ENCODE results near the gene FMN2.

FMN2 gene

DNA sequence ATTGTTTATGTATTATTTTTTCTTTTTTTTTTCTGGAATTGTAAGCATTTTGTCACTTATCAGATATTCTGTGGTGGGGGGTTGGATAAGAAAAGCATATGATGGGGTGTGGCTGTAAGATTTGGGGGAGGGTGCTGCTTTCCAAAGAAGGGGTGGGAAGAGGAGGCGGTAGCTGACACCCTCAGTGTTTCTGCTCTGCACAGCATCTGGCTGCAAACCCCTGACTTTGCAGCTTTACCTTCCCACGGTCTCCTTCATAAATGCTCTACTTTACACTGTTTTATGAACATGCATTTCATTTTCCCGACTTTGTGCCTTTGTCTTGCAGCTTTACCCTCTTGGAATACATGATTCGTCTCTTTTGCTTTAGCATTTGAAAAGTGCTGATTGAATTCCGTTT is 7.6 kb downstream of the FMN2 start:
- DNase-seq: no peak

DNA sequence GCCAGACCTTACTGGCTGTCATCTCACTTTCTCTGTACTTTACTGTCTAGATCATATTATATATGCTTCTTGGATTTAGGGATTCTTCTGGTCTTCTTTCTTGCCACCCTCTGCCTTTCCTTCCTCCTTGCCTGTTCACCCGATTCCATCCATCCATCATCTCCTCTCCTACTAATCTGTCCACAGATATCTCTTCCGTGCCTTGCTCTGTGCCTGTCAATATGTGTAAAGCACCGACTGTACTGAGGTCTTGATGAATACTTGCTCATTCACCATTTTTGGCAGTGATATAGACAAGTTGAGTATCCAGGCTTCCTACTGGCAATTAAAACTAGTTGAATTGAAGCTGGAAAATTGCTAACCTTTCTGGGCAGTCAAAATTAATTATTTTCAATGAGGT is 8.1 kb downstream of the FMN2 start:
- DNase-seq: no peak

DNA sequence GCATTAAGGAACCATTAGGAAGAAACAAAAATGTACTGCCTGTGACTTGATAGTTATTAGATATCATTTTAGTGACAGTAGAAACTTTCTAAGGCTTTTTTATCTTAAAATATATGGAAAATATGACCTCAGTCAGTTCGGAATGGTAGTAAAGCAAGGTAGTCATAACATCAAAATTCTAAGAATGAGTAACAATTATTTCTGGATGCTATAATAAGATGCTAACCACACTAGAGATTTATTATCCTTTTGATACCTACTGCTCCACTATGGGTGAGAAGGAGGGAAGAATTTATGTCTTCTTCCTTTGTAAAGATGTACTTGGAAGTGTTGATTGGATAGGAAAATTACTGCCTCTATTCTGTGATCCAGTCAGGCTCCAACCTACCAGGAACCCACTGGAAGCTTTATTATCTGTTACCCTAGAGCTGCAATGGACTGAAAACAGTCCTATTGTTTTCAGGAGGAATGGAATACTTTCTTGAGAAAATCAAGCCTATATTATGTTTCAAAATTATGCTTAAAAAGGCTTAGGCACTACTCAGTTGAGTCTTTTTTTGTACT is 8.8 kb downstream of the FMN2 start:
- DNase-seq: no peak

DNA sequence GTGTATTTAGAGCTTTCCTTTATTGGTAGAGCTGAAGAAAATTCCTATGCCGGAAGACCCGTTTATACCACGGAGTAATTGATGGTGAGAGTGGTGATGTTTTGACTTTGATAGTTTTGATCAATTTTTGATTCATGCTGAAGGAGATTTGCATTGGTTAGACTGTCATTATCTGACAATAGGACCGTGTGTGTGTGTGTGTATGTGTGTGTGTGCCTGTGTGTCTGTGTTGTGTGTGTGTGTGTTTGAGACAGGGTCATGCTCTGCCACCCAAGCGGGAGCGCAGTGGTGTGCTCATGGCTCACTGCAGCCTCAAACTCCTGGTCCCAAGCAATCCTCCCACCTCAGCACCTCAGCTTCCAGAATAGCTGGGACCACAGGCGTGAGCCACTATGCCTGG is 9.6 kb downstream of the FMN2 start:
- DNase-seq: no peak

DNA sequence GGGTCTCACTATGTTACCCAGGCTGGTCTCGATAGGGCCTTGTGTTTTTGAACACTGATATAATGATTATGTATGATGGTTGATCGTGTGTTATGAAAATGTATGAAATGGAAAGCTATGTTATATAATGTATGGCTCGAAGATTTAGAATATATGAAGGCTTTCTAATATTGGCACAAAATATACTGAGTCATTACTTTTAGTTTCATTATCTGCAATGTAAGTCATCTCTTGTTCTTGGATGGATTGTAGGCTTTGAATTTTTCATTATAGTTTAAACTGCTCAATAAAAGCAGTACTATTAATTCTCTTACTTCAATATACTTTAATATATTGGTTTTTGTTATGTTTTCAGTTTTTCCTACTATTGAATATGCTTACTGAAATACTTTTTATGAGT is 10.1 kb downstream of the FMN2 start:
- no peak for DNase-seq

DNA sequence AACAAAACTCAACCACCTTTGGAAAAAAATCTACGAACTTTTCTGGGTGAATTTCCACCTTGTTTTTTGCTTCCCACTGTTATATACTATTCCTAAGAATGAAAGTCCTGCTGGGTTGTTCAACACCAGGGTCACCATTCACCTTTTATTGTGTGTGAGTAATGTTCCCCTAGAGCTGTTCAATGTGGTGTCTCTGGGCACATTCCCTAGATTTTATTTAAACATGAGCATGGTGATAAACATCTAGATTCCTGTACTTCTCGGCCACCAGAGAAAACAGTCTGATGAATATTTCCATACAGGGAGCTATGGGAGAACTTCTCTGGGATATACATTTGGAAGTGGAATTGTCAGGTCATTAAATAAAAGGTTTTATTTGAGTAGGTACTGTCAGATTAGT is 13.0 kb downstream of the FMN2 start:
- DNase-seq: no peak

DNA sequence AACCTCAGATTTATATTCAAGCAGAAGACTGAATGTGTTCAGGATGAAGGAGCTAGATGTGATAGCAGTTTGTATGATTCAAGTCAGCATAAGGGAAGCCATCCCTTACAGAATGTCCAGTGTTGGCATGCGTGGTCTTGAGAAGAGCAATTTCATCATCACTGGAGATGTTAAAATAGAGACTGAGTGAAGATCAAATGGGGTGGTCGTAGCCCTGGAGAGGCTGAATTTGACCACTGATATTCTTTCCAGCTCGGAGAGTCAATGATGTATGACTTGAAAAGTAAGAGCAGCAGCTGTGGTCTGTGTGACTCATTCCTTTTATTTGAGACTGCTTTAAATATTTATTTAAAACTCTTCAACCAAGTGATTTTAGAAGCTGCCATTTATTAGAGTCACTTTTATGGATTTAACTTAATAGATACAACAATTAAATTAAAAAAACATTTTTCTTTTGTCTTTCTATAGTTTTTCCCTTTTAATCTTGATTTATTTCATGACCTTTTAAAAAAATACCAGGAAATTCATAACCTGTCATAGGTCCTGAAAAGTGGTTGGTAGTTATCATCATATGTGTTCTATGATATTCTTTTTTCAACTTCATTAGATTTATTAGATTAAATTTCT is 15.5 kb downstream of the FMN2 start:
- no peak for DNase-seq

DNA sequence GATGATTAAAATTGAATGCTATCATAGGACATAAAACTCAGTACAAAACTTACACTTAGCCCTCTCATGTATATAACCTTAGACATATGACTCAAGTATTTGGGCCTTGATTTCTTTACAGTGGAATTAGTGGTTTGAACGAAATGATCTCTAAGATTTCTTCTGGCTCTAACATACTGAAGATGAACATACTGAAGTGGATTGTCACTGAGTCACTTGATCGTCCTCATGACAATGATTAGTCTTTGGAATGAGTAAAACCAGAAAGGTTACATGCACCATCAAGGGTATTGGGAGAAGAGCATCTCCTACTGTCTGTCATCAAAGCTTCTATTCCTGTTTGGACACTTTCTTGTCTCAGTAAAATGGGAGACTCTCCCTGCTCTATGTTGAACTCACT is 17.4 kb downstream of the FMN2 start:
- DNase-seq: no peak

DNA sequence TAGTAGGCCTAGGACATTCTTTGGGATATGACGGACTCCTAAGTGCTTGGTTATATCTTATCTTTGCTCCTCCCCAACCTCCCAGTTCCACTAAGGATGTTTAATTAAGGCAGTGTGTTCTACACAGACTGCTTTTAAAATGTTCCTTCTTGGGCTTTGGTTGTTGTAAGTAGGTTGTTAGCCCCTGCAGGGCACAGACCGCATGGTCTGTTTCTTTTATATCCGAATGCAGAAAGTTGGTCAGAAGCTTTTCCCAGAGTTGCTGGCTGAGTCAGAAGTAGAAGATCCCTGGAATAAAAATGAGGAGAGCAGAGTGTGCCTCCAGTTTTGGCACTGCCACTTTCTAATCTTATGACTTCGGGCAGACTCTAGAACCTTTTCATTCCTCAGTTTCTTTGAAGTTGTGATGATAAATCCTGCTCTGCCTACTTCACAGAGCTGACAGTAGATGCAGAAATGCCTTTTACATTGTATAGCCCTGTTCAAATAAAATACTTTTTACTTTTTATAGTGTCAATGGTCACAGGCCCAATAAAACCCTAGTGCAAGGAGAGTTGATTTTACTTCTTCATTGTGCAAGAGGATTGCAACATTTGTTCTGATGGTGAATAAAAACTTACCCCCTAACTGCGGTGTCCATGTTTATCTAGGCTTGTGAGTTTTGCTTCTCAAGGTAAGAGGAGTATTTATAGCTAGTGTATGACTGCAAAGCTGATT is 18.4 kb downstream of the FMN2 start:
- no peak for DNase-seq

DNA sequence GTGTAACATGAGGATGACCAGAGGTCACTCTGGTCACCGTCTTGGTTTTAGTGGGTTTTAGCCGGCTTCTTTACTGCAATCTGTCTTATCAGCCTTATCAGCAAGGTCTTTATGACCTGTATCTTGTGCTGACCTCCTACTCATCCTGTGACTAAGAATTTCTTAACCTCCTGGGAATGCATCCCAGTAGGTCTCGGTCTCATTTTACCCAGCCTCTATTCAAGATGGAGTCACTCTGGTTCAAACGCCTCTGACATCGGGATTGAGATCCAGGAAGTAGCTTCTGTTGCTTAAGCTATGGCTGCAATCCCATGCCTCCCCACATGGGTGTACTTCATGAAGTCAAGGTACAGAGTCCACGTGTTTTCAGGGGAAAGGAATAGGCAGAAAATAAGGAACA is 19.9 kb downstream of the FMN2 start:
- no peak for DNase-seq

DNA sequence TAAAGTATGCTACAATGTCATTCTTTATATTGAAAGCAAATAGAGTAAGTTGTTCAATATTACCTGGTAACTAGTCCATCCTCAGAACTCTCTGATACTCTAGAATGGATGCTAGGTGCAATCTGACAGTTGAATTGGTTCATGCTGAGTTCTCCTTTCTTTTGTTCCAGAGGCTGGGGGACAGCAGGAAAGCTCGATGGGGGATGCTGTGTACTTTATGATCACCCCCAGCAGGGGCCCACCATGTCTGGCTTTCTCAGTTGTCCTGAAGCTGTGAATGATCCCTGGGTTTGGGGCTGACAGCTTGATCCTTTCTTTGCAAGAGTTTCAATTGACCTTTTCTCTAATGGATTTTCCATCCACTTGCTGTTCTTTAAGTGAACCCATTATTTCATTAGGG is 22.5 kb downstream of the FMN2 start:
- no peak for DNase-seq

DNA sequence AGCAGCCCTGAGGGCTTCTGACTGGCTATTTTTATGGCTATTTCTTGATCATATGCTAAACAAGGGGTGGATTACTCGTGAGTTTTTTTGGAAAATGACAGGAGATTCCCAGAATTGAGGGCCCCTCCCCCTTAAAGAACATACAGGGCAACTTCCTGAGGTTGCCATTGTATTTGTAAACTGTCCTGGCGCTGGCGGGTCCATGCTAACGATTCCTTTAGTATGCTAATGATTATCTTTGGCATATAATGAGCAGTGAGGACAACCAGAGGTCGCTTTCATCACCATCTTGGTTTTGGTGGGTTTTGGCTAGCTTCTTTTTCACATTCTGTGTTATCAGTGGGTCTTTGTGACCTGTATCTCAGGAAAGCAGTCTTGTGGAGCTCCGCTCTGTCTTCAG is 24.1 kb downstream of the FMN2 start:
- no peak for DNase-seq

DNA sequence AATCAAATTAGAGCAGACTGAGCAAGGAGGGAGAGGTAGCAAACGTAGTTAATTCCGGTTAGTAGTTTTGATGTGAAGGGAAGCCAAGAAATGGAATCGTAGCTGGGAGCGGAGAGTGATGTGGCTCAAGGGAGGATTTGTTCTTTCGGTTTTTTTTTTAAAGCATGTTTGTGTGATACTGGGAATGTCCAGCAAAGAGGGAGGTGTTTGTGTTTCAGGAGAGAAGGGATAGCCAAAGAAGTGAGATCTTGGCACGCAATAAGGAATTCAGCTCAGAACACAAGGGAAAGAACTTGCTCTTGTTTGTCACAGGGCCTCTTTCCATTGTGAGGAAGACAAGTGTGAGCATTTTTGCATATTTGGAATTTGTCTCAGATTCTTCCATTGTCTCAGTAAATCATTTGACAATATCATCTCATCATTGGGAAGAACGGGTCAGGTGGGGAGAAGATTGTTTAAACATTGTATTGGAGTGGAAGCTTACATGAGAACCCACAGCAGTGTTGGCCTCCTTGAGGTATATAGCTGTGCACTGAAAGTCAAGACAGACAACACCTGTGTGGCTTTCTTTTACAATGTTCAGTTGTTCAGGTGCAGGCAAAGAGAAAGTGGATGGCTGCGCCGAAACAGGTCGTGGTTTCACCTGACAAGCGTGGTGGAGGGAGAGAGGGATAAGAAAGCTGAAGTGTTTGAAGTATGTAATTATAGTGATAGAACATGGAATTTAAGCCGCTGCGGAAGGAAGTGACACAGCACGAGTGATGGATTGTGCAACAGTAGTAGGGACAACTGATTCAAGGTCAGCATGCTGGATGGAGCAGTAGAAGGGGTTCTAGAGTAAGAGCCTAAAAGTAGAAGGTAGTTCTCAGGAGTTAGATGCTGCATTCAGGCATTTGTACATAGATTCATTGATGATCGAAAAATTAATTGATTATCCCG is 25.4 kb downstream of the FMN2 start:
- no peak for DNase-seq

DNA sequence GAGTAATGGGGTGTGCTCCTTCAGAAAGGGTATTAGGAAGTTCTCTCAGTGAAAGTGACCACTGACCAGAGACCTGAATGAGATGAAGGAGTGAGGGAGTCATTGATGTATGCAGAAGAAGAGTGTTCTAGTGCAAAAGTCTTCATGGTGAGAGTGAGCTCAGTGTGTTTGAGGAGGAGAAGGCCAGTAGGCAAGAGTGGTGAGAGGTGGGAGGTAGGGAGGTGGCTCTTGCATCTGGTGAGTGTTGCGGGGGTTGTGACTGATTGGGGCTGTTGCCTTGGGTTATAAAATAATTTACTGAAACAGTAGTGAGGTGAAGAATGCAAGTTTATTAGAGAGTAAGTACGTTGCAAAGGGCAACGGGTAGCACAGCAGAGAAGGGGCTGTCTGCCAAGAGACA is 26.2 kb downstream of the FMN2 start:
- no peak for DNase-seq

DNA sequence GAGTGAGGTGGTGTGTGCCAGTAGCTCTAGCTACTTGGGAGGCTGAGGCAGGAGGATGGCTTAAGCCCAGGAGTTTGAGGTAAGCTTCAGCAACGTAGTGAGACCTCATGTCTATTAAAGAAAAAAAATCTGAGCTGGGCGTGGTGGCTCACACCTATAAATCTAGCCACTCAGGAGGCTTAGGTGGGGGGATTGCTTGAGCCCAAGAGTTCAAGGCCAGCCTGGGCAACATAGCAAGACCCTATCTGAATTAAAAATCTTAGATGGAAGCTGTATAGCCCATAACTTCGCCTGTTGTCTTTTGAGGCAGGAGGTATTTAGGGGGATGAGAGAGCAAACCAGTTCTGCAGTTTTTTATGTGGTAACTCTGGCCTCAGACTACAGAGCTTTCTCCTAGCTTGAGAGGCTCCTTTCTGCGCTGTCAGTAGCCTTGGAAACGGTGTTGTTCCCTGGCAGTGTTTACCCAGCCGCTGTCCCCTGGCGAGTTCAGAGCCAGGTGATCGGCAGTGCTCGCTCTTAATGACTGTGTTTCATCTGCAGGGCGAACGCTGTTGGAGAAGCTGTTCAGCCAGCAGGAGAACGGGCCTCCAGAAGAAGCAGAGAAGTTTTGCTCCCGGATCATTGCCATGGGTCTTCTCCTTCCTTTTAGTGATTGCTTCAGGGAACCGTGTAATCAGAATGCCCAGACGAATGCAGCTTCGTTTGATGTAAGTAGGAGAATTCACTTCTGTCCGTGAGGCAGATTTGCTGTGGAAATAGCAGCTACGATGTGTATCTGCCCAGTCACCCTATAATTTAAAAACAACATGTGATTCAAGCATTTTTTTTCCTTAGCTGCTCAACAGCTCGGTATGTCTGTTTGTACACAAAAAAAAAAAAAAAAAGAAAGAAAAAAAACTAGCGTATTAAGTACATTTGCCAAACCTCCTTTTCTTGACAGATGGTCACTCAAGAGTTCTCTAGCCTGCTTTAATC is 31.2 kb downstream of the FMN2 start:
- no peak for DNase-seq

DNA sequence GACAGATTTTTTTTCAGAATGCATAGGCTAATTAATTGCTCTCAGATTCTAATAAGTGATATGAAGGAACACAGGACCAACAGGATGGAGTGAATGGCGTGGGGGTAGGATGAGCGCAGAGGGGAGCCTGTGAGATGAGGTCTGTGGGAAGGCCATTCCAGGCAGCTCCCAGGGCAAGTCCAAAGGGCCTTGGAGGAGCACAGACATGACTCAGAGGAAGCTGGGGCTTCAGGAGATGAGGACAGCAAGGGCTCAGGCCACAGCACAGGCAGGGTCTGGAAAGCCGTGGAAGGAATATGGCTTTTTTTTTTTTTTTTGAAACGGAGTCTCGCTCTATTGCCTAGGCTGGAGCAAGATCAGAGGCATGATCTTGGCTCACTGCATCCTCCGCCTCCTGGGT is 35.1 kb downstream of the FMN2 start:
- DNase-seq: no peak

DNA sequence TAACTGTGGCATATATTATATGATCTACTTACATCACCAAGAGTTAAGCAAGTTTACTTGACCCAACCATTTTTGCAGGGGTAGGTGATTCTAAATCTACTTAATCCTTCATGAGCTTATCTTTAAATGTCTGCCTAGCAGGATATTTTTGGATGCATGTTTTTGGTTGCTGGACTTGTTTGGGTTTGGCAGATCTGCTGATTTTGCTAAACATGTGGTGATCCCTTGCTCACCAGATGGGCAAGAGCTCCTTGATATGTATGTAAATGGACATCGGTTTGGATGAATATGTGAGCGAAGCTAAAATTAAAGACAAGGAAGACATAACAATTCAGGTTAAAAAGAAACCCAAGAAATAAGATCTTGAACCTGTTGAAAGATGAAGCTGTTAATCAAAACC is 36.7 kb downstream of the FMN2 start:
- DNase-seq: no peak

DNA sequence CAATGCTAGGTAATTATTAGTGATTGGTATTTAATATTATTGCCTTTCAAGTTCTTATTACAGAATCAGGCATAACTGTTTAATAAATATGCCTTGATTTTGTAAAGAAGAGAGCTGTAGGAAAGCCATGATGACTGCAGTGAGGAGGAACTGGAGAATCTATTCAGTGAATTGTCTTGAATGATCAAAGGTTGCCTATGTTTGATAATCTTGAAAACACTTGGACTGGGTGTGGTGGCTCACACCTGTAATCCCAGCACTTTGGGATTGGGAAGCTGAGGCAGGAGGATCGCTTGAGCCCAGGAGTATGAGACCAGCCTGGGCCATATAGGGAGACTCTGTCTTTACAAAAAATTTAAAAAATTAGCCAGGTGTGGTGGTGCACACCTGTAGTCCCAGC is 42.4 kb downstream of the FMN2 start:
- DNase-seq: no peak

DNA sequence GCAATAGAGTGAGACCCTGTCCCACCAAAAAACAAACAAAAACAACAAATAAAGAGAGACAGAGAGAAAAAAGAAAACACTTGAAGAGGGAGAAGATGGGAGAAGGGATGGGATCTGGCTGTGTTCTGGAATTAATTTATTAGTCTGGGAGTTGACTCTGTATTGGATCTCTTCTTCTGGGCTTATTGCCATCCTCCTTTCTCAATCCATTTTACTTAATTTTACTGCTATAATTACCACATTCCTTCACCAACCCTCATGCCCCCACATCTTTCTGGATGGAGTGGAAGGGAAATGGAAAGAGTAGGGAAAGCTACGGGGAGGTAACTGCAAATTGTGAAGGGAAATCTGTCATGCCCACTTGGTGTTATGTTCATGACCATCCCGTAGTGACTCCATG is 42.9 kb downstream of the FMN2 start:
- no peak for DNase-seq

DNA sequence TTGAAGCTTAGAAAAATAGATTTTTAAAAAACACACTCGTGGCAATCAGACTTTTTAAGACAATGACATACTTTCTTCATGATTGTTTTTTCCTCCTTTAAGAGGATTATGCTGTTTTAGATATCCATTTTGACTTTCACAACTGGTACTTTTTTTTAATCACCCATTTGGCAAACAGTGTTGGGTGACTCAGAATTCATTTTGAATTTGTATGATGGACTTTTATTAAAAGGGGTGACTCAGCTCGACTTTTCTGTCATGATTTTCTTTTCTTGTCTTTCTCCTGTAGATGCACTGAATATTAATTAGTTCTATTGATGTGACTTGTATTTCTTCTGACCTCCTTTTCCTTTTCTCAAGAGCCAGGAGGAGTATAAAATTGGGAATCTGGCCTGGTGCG is 44.7 kb downstream of the FMN2 start:
- no peak for DNase-seq

DNA sequence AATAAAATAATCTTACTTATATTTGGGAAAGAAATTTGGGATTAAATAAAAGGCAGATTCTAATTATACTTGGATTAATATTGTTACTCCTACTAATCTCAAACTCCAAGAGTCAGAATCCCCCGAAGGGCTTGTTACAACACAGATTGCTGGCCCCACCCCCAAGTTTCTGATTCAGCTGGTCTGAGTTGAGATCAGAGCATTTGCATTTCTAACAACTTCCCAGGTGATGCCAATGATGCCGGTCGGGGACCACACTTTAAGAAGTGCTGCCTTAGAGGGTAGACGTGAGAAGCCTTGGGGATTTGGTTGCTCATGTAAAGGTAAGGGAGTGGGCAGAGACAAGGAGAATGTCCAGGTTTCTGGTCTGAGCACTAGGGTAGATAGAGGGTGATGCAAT is 47.2 kb downstream of the FMN2 start:
- no peak for DNase-seq

DNA sequence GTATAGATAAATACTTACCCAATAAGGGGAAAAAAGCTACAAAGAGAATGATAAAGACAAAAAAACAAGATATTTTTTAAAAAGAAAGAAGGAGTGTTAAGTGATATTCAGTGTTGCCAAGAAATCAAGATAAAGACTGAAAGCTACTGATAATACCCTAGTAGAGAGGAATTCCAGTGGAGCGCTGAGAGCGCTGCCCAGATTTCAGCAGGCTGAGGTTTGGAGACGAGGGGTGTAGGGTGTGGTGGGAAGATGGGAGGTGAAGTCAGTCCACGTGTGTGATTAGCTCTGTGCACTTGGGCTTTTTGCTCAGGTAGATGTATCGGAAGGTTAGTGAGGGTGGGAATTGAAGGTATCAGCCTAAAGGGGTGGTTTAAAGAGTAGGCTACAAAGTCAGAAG is 47.8 kb downstream of the FMN2 start:
- DNase-seq: no peak

All from CD4-positive, alpha-beta T cell treated with Interferon alpha-2 for 1 hour (primary cell).